ENCODE results near the gene TTLL5.

- no peak for TF ChIP-seq CTCF (IDR thresholded peaks at IDR 0.05; ENCODE audit: insufficient read depth, low read length, poor library complexity, severe bottlenecking)
- no peak for TF ChIP-seq EZH2phosphoT487 (conservative IDR thresholded peaks at IDR 0.05; ENCODE audit: low read length)
Measured at GRCh38 chr14:75653563-75653962, 7.5 kb upstream of the TTLL5 start.

All from SU-DHL-6 (cell line).